ENCODE measurements around the gene TXN.

- TF ChIP-seq CTCF (IDR thresholded peaks at IDR 0.05; ENCODE audit: insufficient read depth, low read depth, low read length) = no peak
- TF ChIP-seq EZH2 (IDR thresholded peaks at IDR 0.05; ENCODE audit: insufficient read depth, low read length) = no peak
Measured at GRCh38 chr9:110288503-110288902, 32.2 kb upstream of the TXN start.
